ENCODE measurements around the gene NES.

DNA sequence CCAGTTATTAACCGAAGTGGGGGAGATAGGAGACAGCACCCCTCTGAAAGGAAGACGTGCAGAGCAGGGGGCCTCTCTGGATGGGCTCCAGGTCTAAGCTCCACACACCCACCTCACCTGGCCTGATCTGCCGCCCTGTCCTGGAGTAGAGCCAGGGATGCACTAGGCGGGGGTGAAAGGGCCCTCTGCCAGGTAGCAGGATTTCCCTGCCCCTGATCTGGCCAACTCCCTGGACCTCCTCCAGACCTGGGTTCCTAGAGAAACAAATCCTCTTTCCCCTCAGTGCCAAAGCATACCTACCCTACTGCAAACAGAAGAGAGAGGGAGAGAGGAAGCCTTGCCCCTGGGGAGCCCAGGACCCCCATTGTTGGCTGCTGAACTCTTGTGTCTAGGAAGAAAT is 26.1 kb upstream of the NES start:
- TF ChIP-seq GATA2 (IDR thresholded peaks at IDR 0.05; ENCODE audit: low read depth, low read length) (no peak), GATA3 (IDR thresholded peaks at IDR 0.05; ENCODE audit: low read depth, low read length) (no peak)

Data from SH-SY5Y (cell line).